ENCODE results near the gene SF3A1. TPM values are rescaled to one million over a fixed set of nuclear protein-coding genes. Genes with fewer than 3 reads are reported as not detected.
"Not testable (repeated sequence)": the region's sequence is repeated elsewhere in the genome, so short reads cannot be mapped to it uniquely, and the experiment has no call there.

The SF3A1 gene, protein sequence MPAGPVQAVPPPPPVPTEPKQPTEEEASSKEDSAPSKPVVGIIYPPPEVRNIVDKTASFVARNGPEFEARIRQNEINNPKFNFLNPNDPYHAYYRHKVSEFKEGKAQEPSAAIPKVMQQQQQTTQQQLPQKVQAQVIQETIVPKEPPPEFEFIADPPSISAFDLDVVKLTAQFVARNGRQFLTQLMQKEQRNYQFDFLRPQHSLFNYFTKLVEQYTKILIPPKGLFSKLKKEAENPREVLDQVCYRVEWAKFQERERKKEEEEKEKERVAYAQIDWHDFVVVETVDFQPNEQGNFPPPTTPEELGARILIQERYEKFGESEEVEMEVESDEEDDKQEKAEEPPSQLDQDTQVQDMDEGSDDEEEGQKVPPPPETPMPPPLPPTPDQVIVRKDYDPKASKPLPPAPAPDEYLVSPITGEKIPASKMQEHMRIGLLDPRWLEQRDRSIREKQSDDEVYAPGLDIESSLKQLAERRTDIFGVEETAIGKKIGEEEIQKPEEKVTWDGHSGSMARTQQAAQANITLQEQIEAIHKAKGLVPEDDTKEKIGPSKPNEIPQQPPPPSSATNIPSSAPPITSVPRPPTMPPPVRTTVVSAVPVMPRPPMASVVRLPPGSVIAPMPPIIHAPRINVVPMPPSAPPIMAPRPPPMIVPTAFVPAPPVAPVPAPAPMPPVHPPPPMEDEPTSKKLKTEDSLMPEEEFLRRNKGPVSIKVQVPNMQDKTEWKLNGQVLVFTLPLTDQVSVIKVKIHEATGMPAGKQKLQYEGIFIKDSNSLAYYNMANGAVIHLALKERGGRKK
- polyA plus RNA-seq (2012; ENCODE audit: low read depth, missing spikeins) = 69.6 TPM

DNA sequence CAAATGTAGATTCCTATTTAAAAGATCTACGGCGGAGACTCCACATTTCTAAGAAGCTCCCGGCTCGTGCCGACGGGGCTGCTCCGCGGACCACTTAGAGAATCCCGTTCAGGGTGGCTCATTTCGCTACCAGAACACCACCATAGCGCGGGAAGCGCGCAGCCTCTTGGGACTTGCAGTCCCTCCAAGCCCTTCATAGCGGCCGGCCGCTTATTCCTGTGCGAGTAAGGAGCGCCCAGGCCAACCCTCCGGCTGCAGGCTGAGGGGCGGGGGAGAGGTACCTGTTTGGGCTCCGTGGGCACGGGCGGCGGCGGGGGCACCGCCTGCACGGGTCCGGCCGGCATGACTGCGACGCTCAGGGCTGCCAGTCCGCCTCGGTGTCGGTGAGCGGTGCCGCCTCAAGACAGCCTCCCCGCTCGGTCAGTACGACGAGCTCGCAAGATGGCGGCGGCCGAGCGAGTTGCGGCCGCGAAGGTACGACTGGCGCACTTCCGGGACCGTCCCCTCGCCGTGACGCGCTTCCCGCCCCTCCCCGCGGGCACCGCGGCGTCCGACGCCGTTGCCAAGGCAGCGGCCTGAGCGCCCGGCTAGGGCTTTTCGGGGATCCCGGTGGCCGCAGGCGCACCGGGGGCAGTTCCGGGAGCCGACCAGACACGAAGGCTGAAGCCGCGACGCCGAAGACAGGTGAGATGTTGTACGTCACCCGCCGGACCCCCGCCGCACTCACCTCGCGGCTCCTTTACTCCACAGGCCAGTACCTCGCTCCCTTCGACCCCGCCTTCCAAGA is at the start of gene SF3A1, which contains the start of gene CCDC157:
Gene SF3A1 (minus strand): TSS at position 446 of the 787 bp plus-strand sequence. CDS start 102 bp downstream, at position 344.
Gene CCDC157 (plus strand): TSS at position 559 of the 787 bp plus-strand sequence. CDS start 8,994 bp downstream, outside the sequence.
- peak; percentile 93 for TF ChIP-seq POLR2A (IDR thresholded peaks at IDR 0.05; ENCODE audit: low read depth, low read length)
- TF ChIP-seq TAF1 (IDR thresholded peaks at IDR 0.05; ENCODE audit: low read depth, low read length) = peak; percentile 81; the same call in 1 of the 2 replicates
- TF ChIP-seq POLR2AphosphoS5 (IDR thresholded peaks at IDR 0.05; ENCODE audit: low read depth, low read length) = peak; percentile 97
- TF ChIP-seq PAX5 (IDR thresholded peaks at IDR 0.05; ENCODE audit: insufficient read depth, low read length, severe bottlenecking) = no peak
- TF ChIP-seq POU2F2 (IDR thresholded peaks at IDR 0.05; ENCODE audit: low read depth, low read length) = peak; percentile 61; the same call in 1 of the 2 replicates
- no peak for TF ChIP-seq SPI1 (IDR thresholded peaks at IDR 0.05; ENCODE audit: low read depth, low read length)
- peak; percentile 99 for FAIRE-seq

DNA sequence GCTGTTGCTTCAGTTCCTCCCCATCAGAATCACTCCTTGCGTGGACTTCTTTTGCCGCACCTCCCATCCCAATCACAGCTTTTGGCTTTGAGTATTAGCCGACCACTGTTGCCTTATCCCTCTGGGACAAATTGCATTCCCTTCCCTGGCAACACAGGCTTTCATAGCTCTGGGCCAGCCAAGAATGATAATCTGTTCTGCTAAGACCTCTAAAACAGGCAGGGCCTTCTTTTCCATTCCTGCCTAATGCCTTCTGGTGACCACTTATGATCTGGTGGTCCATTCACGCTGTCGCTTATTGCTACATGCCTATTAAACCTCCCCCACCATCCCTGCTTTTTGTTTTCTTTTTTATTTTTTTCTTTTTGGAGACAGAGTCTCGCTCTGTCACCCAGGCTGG is 49.7 kb upstream of the SF3A1 start:
- FAIRE-seq = no peak
- TF ChIP-seq POLR2AphosphoS5 (IDR thresholded peaks at IDR 0.05; ENCODE audit: low read depth, low read length) = no peak
- no peak for TF ChIP-seq POLR2A (IDR thresholded peaks at IDR 0.05; ENCODE audit: low read depth, low read length)
- TF ChIP-seq SPI1 (IDR thresholded peaks at IDR 0.05; ENCODE audit: low read depth, low read length) = no peak
- no peak for TF ChIP-seq PAX5 (IDR thresholded peaks at IDR 0.05; ENCODE audit: insufficient read depth, low read length, severe bottlenecking)
- no peak for DNase-seq (ENCODE audit: insufficient read length, low spot score)

More for the DNA sequence above, at the start of gene SF3A1, which contains the start of gene CCDC157:
- peak; percentile 95 for DNase-seq (ENCODE audit: insufficient read length, low spot score)

DNA sequence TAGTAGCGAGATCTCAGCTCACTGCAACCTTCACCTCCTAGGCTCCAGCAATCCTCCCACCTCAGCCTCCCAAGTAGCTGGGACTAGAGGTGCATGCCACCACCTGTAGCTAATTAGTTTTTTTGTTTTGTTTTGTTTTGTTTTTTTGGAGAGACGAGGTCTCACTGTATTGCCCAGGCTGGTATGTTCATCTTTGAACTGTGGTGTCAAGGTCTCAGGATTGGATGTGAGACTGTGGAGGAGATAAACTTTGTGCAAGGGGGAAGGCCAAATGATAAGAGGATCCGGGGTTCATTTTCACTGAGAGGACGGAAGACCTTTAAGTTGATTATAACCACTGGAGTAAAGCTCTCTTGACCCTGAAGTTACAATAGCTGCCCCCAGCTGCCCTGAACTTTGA is 49.0 kb upstream of the SF3A1 start:
- TF ChIP-seq POU2F2 (IDR thresholded peaks at IDR 0.05; ENCODE audit: low read depth, low read length) (no peak), POLR2A (IDR thresholded peaks at IDR 0.05; ENCODE audit: low read depth, low read length) (no peak), TAF1 (IDR thresholded peaks at IDR 0.05; ENCODE audit: low read depth, low read length) (no peak), POLR2AphosphoS5 (IDR thresholded peaks at IDR 0.05; ENCODE audit: low read depth, low read length) (no peak), SPI1 (IDR thresholded peaks at IDR 0.05; ENCODE audit: low read depth, low read length) (no peak), PAX5 (IDR thresholded peaks at IDR 0.05; ENCODE audit: insufficient read depth, low read length, severe bottlenecking) (no peak)
- DNase-seq (ENCODE audit: insufficient read length, low spot score) (no peak), FAIRE-seq (no peak)

GRCh38 chr22:30404307-30404706 is 47.6 kb upstream of the SF3A1 start:
- DNase-seq (ENCODE audit: insufficient read length, low spot score) (no peak), FAIRE-seq (no peak)
- TF ChIP-seq POLR2AphosphoS5 (IDR thresholded peaks at IDR 0.05; ENCODE audit: low read depth, low read length) (no peak), POLR2A (IDR thresholded peaks at IDR 0.05; ENCODE audit: low read depth, low read length) (no peak), TAF1 (IDR thresholded peaks at IDR 0.05; ENCODE audit: low read depth, low read length) (no peak), PAX5 (IDR thresholded peaks at IDR 0.05; ENCODE audit: insufficient read depth, low read length, severe bottlenecking) (no peak), POU2F2 (IDR thresholded peaks at IDR 0.05; ENCODE audit: low read depth, low read length) (no peak), SPI1 (IDR thresholded peaks at IDR 0.05; ENCODE audit: low read depth, low read length) (no peak)

- not testable (repeated sequence) for DNase-seq (ENCODE audit: insufficient read length, low spot score); FAIRE-seq
Measured at GRCh38 chr22:30402766-30403104, 46.0 kb upstream of the SF3A1 start.

GRCh38 chr22:30402028-30402765 is 45.5 kb upstream of the SF3A1 start:
- no peak for FAIRE-seq
- no peak for DNase-seq (ENCODE audit: insufficient read length, low spot score)
- TF ChIP-seq PAX5 (IDR thresholded peaks at IDR 0.05; ENCODE audit: insufficient read depth, low read length, severe bottlenecking) (no peak), TAF1 (IDR thresholded peaks at IDR 0.05; ENCODE audit: low read depth, low read length) (no peak), POLR2A (IDR thresholded peaks at IDR 0.05; ENCODE audit: low read depth, low read length) (no peak), SPI1 (IDR thresholded peaks at IDR 0.05; ENCODE audit: low read depth, low read length) (no peak), POLR2AphosphoS5 (IDR thresholded peaks at IDR 0.05; ENCODE audit: low read depth, low read length) (no peak), POU2F2 (IDR thresholded peaks at IDR 0.05; ENCODE audit: low read depth, low read length) (no peak)

- not testable (repeated sequence) for FAIRE-seq; DNase-seq (ENCODE audit: insufficient read length, low spot score)
Measured at GRCh38 chr22:30401024-30401423, 44.3 kb upstream of the SF3A1 start.

GRCh38 chr22:30400159-30400558 is 43.5 kb upstream of the SF3A1 start:
- DNase-seq (ENCODE audit: insufficient read length, low spot score) = no peak
- TF ChIP-seq SPI1 (IDR thresholded peaks at IDR 0.05; ENCODE audit: low read depth, low read length) (no peak), PAX5 (IDR thresholded peaks at IDR 0.05; ENCODE audit: insufficient read depth, low read length, severe bottlenecking) (no peak), POU2F2 (IDR thresholded peaks at IDR 0.05; ENCODE audit: low read depth, low read length) (no peak), POLR2A (IDR thresholded peaks at IDR 0.05; ENCODE audit: low read depth, low read length) (no peak), TAF1 (IDR thresholded peaks at IDR 0.05; ENCODE audit: low read depth, low read length) (no peak), POLR2AphosphoS5 (IDR thresholded peaks at IDR 0.05; ENCODE audit: low read depth, low read length) (no peak)
- FAIRE-seq = no peak

- TF ChIP-seq POLR2A (IDR thresholded peaks at IDR 0.05; ENCODE audit: low read depth, low read length) (no peak), SPI1 (IDR thresholded peaks at IDR 0.05; ENCODE audit: low read depth, low read length) (no peak), TAF1 (IDR thresholded peaks at IDR 0.05; ENCODE audit: low read depth, low read length) (no peak), POLR2AphosphoS5 (IDR thresholded peaks at IDR 0.05; ENCODE audit: low read depth, low read length) (no peak), POU2F2 (IDR thresholded peaks at IDR 0.05; ENCODE audit: low read depth, low read length) (no peak), PAX5 (IDR thresholded peaks at IDR 0.05; ENCODE audit: insufficient read depth, low read length, severe bottlenecking) (no peak)
- DNase-seq (ENCODE audit: insufficient read length, low spot score) = no peak
- no peak for FAIRE-seq
Measured at GRCh38 chr22:30399718-30400117, 43.0 kb upstream of the SF3A1 start.
